ENCODE measurements around the gene SOX6. TPM values are rescaled to one million over a fixed set of nuclear protein-coding genes. Genes with fewer than 3 reads are reported as not detected.

Gene SOX6
- total and polyA plus RNA-seq, 2 donors (not counting 3 experiments of a cell fraction or from before 2014, with no cell fraction given) = 0.14 to 3.7 TPM

DNA sequence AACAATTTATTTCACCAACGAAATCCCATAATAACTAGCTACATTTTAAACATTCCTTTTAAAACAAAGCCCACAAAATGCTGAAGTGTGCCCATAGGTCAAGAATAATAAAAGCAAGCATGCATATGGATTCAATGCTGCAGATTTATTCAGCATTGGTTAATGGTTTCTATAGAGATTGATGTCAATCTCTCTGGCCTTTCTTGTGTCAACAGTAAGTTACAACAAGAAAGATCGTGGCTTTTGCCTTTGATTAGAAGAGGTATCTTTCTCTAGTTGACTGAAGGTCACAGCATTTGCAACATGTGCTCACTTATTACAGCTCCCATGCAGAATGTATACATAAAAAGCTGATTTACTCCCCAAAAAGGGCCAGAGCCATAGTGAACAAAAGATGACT is 1.4 kb upstream of the SOX6 start:
- Histone ChIP-seq H3K27ac (ENCODE audit: insufficient read depth, low read depth, low read length) (no peak overlapping the region), H3K9ac (replicated peaks; ENCODE audit: extremely low read depth, insufficient read depth, low read length) (no peak overlapping the region), H3K4me1 (ENCODE audit: control insufficient read depth, extremely low read depth, insufficient read depth, low read length) (no peaks in the 10 kb centered on the region), H4K20me1 (replicated peaks; ENCODE audit: control insufficient read depth, extremely low read depth, insufficient read depth, low read length) (no peaks in the 10 kb centered on the region), H3K27me3 (ENCODE audit: control insufficient read depth in 2 of 2, insufficient read depth in 2 of 2, low read length in 2 of 2) (no peaks in the 10 kb centered on the region), H3K36me3 (ENCODE audit: control insufficient read depth in 2 of 2, extremely low read depth in 1 of 2, insufficient read depth in 2 of 2, low read length in 2 of 2) (no peaks in the 10 kb centered on the region), H3K79me2 (ENCODE audit: control insufficient read depth, insufficient read depth, low read length) (no peaks in the 10 kb centered on the region), H3K4me3 (replicated peaks in 1 of 3; ENCODE audit: insufficient read depth in 1 of 3, low read depth in 1 of 3, low read length in 3 of 3) (no peak overlapping the region), H3K4me2 (ENCODE audit: insufficient read depth, low read length) (no peak overlapping the region), H2AFZ (ENCODE audit: low read depth, low read length) (no peak overlapping the region), H3K9me1 (replicated peaks; ENCODE audit: control insufficient read depth, extremely low read depth, insufficient read depth, low read length) (no peaks in the 10 kb centered on the region), H3K9me3 (replicated peaks; ENCODE audit: control insufficient read depth, insufficient read depth, low read length) (no peaks in the 10 kb centered on the region)
- dilution Hi-C loops (cut with MboI; ENCODE audit: extremely low pct_ligation_motif_present, low sequenced_read_pairs) = no loop called here
- CTCF ChIA-PET = no interaction called here
- POLR2A ChIA-PET = no interaction called here
- BruUV-seq (replicated peaks) = no TSS peak
- intact Hi-C loops (cut with micrococcal nuclease) = no loop called here
- DNase-seq (ENCODE audit: low read depth, low spot score) (no peak), FAIRE-seq (no peak)
- no peak for TF ChIP-seq EZH2 (IDR thresholded peaks at IDR 0.05; ENCODE audit: borderline replicate concordance, low read depth, low read length, severe bottlenecking)
- no peak for TF ChIP-seq JUN (IDR thresholded peaks at IDR 0.05; ENCODE audit: borderline replicate concordance, insufficient read depth, insufficient read length, low read depth)
- TF ChIP-seq POLR2AphosphoS5 (IDR thresholded peaks at IDR 0.05; ENCODE audit: insufficient read depth, low read depth, low read length) = no peak
- TF ChIP-seq GATA2 (IDR thresholded peaks at IDR 0.05; ENCODE audit: insufficient read depth, insufficient read length, low read depth, low read length) = no peak

DNA sequence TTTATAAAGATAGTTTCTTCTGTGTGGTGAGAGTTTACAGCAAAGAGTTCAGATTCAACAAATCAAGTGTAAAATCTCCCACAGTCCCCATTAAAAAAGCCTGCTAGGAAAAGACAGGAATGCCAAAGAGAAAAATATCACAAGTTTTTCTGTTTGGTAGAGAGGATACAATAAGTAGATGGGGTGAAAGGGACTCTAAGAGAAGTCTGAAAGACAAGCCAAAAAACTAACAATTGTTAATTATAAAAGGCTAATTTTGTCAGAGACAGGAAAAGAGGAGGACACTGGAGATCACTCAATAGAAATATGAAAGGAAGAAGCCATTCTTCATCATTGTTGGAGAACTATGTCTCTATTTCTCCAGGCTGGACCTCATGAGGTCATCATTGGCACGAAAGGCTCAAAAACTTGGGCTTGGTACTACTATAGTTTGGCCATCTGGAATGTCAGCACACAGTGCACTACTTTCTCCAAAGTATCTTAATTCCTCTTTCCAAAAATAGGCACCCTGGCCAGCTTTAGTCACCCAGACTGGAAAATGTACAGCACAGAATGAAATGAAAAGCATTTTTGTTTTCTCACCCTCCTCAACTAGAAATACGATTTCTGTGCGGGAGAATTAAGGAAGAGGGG is 531 bp upstream of the SOX6 start:
- no peaks in the 10 kb centered on the region for H3K27me3 ChIP-seq (ENCODE audit: control insufficient read depth in 2 of 2, insufficient read depth in 2 of 2, low read length in 2 of 2)
- FAIRE-seq = no peak
- H3K9me1 ChIP-seq (replicated peaks; ENCODE audit: control insufficient read depth, extremely low read depth, insufficient read depth, low read length) = no peaks in the 10 kb centered on the region
- no peak overlapping the region for H3K27ac ChIP-seq (ENCODE audit: insufficient read depth, low read depth, low read length)
- no peak overlapping the region for H3K4me2 ChIP-seq (ENCODE audit: insufficient read depth, low read length)
- TF ChIP-seq FOS (IDR thresholded peaks at IDR 0.05; ENCODE audit: borderline replicate concordance, insufficient read depth, low read length) = no peak
- no peaks in the 10 kb centered on the region for H3K4me1 ChIP-seq (ENCODE audit: control insufficient read depth, extremely low read depth, insufficient read depth, low read length)
- CTCF ChIA-PET = no interaction called here
- H3K36me3 ChIP-seq (ENCODE audit: control insufficient read depth in 2 of 2, extremely low read depth in 1 of 2, insufficient read depth in 2 of 2, low read length in 2 of 2) = no peaks in the 10 kb centered on the region
- intact Hi-C loops (cut with micrococcal nuclease) (no loop called here), dilution Hi-C loops (cut with MboI; ENCODE audit: extremely low pct_ligation_motif_present, low sequenced_read_pairs) (no loop called here)
- no peak for DNase-seq (ENCODE audit: low read depth, low spot score)
- no peaks in the 10 kb centered on the region for H3K9me3 ChIP-seq (replicated peaks; ENCODE audit: control insufficient read depth, insufficient read depth, low read length)
- H2AFZ ChIP-seq (ENCODE audit: low read depth, low read length) = no peak overlapping the region
- no peak overlapping the region for H3K4me3 ChIP-seq (replicated peaks in 1 of 3; ENCODE audit: insufficient read depth in 1 of 3, low read depth in 1 of 3, low read length in 3 of 3)
- no peak overlapping the region for H3K9ac ChIP-seq (replicated peaks; ENCODE audit: extremely low read depth, insufficient read depth, low read length)
- no peaks in the 10 kb centered on the region for H4K20me1 ChIP-seq (replicated peaks; ENCODE audit: control insufficient read depth, extremely low read depth, insufficient read depth, low read length)
- H3K79me2 ChIP-seq (ENCODE audit: control insufficient read depth, insufficient read depth, low read length) = no peaks in the 10 kb centered on the region
- no TSS peak for BruUV-seq (replicated peaks)
- POLR2A ChIA-PET = no interaction called here
